GM18951 (cell line): Measurements from ENCODE around the gene CCDC27.
"Not testable (repeated sequence)": the region's sequence is repeated elsewhere in the genome, so short reads cannot be mapped to it uniquely, and the experiment has no call there.

Source experiments
- POLR2A ChIP-seq: IDR thresholded peaks from 4 replicates; pipeline ENCODE4 v1.6.1; 2011; ENCODE audit warnings: mild to moderate bottlenecking; ENCODE audit not compliant: insufficient read length, insufficient read depth; ENCODE audit errors: extremely low read depth
- in situ Hi-C: fragments of 300-500 bp; cut with MboI; formaldehyde crosslinking; loops from one replicate; pipeline ENCODE4 v1.12.0; 2022; ENCODE audit warnings: low sequenced_read_pairs, mixed read lengths, inconsistent platforms; ENCODE audit not compliant: unreplicated experiment

CCDC27 gene

GRCh38 chr1:3713840-3714239 is 38.4 kb upstream of the CCDC27 start:
- no peak for TF ChIP-seq POLR2A
- in situ Hi-C loops, result no loop called here

DNA sequence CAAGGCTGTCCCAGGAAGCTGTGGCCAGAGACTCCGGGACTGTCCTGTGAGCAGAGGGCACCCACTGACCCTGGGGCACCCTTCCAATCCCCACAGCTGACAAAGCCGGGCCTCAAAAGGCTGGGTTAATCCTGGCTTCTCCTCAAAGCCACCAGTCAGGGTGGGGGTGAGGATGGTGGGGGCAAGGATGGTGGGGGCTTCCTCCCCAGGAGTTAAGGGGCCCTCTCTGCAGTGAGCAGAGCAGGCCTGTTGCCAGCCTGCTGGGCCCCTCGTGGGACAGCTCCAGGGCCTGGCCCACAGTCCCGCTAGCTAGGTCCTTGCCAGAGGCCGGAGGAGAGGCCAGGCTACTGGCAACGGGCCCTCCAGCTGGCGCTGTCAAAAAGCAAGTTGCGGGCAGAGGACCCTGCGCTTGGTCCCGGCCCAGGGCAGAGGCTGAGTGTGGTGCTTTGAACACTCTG is 37.9 kb upstream of the CCDC27 start:
- in situ Hi-C loops, result no loop called here
- no peak for TF ChIP-seq POLR2A

GRCh38 chr1:3714814-3715213 is 37.4 kb upstream of the CCDC27 start:
- in situ Hi-C loops, result no loop called here
- TF ChIP-seq POLR2A, result no peak

- in situ Hi-C loops, result no loop called here
- no peak for TF ChIP-seq POLR2A
Measured at GRCh38 chr1:3716351-3716750, 35.9 kb upstream of the CCDC27 start.

DNA sequence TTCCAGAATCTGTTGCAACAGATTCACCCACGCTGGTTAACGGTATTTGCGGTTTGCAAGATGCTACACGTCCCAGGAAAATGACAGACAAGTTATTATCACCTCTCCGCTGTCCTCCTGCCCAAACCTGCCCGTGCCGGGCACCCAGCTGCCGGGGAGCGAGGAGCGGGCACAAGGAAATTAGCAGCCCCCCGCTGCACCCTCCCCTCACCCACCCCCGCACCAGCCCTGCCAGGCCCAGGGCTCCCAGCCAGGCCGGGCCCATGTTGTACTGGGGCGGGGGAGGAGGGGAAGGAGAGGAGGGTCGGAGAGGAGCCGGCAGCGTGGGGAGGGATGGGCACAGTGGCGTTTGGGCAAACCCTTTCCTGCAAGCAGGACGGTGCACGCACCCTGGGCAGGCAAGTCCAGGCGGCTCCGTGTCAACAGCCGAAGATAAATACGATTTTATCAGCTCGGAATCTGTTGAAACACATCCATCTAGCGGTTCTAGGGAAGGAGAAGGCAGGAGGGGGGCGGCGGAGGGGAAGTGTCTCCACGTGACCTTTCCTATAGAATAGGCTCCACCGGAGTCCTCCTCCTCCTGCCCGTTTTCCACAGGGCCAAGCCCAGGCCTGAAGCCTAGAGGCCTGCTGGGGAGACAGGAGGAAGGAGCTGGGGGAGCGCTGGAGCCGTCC is 35.1 kb upstream of the CCDC27 start:
- in situ Hi-C loops, result no loop called here
- TF ChIP-seq POLR2A, result no peak

DNA sequence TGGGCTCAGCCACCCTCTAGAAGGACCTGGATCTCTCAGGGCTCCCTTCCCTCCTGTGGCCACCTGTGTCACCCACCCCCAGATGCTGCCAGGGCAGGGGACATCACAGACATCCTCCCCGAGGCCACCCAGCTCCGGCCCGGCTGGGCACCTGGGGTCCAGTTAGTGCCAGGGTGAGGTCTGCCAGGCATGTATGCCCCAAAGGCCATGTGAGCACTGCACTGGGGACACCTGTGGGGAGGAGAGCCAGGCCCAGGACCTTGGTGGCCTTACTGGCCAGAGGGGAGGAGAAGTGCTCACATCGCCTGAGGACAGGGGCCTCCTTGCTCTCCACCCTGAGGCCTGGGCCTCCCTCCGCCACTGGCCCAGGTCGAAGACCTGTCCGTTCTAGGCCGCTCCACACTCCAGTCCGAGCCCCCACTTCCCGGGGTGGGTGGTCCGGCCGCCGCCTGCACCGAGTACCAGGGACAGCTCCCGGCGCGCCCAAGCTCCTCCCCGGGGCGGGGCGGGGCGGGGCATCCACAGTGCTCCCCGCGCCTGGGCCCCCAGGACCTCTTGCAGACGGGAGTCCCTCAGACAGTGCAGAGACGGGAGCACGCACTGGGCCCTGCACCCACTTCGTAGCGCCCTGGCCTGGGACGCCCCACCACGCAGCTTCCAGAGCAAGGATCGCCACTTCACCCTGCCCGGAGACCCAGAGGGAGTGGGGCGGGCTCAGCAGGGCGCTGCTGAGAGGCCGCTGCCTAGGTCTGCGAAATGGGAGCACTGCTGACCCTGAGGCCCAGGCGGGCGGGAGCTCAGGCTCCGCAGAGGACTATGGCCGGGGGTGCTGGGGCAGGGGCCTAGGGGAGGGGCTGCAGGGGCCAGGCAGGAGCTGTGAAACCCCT is 34.3 kb upstream of the CCDC27 start:
- in situ Hi-C loops, result no loop called here
- peak; percentile 13 for TF ChIP-seq POLR2A

GRCh38 chr1:3718764-3719163 is 33.5 kb upstream of the CCDC27 start:
- in situ Hi-C loops, result no loop called here
- TF ChIP-seq POLR2A, result no peak

DNA sequence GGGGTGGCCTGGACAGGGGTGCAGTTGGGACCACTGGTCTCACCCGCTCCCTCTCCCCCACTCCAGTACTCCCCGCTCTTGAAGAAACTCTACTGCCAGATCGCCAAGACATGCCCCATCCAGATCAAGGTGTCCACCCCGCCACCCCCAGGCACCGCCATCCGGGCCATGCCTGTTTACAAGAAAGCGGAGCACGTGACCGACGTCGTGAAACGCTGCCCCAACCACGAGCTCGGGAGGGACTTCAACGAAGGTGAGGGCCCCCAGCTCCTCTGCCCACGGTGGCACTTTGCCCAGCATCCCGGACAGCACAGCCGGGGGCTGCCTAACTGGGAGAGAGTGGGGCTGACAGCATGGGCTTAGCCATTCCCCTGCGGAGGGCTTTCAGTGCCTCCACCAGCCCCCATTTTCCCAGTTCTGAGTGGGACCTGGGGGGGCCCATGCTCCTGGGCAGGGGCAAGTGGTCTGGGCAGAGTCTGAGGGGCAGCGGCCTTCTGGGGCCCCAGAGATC is 30.2 kb upstream of the CCDC27 start:
- in situ Hi-C loops, result no loop called here

DNA sequence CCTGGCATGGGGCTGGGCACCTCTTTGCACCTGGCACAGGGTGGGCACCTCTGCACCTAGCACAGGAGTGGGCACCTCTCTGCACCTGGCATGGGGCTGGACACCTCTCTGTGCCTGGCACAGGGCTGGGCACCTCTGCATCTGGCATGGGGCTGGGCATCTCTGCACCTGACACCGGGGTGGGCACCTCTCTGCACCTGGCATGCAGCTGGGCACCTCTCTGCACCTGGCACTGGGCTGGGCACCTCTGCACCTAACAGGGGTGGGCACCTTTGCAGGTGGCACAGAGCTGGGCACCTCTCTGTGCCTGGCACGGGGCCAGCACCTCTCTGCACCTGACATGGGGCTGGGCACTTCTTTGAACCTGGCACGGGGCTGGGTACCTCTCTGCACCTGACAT is 29.4 kb upstream of the CCDC27 start:
- in situ Hi-C loops, result no loop called here
- no peak for TF ChIP-seq POLR2A

More for the DNA sequence above, 30.2 kb upstream of the CCDC27 start:
- no peak for TF ChIP-seq POLR2A

DNA sequence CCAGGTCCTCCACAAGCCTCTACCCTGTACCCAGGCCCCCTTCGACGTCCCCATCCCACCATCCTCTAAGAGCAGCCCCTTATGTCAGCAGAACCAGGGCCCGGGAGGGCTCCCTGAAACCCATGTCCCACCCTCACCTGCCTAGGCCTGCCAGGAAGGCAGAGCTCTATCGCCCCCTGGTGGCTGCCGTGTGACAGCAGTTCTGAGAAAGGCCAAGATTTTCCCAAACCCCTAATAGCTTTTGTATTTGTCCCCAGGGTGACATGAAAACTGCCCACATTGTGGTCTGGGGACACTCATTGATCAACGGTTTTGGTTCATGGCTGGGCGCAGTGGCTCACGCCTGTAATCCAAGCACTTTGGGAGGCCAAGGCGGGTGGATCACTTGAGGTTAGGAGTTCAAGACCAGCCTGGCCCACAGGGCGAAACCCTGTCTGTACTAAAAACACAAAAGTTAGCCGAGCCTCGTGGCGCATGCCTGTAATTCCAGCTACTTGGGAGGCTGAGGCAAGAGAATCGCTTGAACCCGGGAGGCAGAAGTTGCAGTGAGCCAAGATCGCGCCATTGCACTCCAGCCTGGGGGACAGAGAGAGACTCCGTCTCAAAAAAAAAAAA is 27.7 kb upstream of the CCDC27 start:
- in situ Hi-C loops, result not testable (repeated sequence)

- no peak for TF ChIP-seq POLR2A
- in situ Hi-C loops, result no loop called here
Measured at GRCh38 chr1:3725366-3725765, 26.9 kb upstream of the CCDC27 start.

DNA sequence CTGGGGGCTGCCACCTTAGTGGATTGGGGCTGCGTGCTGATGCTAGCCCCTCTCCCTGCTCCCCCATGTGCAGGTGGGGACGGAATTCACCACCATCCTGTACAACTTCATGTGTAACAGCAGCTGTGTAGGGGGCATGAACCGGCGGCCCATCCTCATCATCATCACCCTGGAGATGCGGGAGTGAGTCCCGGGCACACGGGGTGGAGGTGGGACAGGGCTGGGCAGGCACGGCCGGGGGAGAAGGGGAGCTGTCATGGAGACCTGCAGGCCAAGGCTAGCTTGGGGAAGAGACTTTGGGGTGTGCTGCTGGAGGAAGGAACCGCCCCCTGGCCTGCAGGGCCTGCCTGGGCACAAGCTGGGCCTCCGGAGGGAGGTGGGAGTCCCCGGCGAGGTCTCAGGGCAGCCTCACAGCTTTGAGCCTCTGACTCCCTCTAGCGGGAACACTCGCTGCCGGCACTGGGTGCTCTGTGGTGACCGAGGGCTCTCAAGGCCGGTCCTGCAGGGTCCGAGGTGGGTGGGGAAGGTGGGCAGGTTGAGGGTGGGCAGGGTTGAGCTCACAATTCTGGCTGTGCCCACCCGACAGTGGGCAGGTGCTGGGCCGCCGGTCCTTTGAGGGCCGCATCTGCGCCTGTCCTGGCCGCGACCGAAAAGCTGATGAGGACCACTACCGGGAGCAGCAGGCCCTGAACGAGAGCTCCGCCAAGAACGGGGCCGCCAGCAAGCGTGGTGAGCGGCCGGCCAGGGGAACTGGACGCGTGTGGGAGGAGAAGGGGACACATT is 25.0 kb upstream of the CCDC27 start:
- in situ Hi-C loops, result no loop called here
- no peak for TF ChIP-seq POLR2A

DNA sequence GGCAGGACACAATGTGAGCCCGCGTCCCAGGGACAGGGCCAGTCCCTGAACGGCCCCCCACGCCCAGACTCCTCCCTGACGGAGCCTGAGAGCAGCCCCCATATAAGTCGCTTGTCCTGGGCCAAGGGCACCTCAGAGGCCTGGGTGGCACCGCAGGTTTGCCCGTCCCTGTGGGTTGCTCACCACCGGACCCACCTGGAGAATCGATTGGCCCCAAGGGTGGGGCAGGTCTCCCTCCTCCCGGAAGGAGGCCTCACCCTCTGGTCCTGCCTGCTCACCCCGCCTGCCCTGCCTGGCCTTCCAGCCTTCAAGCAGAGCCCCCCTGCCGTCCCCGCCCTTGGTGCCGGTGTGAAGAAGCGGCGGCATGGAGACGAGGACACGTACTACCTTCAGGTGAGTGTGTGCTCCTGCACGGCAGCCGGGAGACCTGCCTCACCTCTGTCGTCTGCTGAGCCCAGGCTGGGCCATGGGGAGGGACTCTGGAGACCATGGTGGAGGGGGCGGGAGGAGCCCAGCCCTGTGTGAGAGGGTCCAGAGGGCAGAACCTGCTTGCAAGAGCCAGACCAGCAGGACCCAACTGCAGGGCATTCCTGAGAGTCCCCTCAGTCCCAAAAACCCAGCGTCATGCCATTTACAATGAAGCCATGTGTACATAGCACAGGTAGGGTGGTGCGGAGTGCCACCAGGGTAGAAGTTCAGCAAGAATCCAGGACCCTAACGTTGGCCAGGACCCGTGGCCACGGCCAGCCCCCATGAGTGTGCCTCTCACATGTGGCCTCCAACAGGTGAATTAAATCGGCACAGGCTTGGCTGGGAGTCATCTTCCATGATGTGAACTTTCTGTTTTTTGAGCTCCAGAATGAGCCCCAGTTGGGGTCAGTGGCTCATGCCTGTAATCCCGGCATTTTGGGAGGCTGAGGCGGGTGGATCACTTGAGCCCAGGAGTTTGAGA is 24.1 kb upstream of the CCDC27 start:
- in situ Hi-C loops, result no loop called here
- no peak for TF ChIP-seq POLR2A
